SK-N-MC (cell line): ENCODE data around the gene EEIG1.

Experiments
- DNase-seq: peaks from one replicate; pipeline ENCODE4 v3.0.0-alpha.2; 2011; ENCODE audit warnings: low read depth, low spot score
- H3K27ac ChIP-seq: fragments of 200-600 bp; sonication (generic); 2 replicates; pipeline ENCODE4 v1.5.1; 2016; ENCODE audit warnings: mixed run types
- H3K36me3 ChIP-seq: fragments of 200-600 bp; sonication (generic); 2 replicates; pipeline ENCODE4 v1.6.1; 2017; ENCODE audit warnings: antibody characterized with exemption, low read length, mixed read lengths; ENCODE audit not compliant: insufficient read depth
- H3K4me3 ChIP-seq: fragments of 200-600 bp; sonication (generic); 2 replicates; pipeline ENCODE4 v1.5.1; 2016
- H3K9ac ChIP-seq: fragments of 200-600 bp; sonication (generic); 2 replicates; pipeline ENCODE4 v1.8.0; 2017; ENCODE audit warnings: mixed run types, mixed read lengths; ENCODE audit not compliant: insufficient read length
- H3K9me3 ChIP-seq: fragments of 200-600 bp; sonication (generic); 2 replicates; pipeline ENCODE4 v1.6.1; 2017; ENCODE audit warnings: low read depth, mild to moderate bottlenecking, antibody characterized with exemption, low read length, moderate library complexity, mixed read lengths
- EZH2 ChIP-seq: fragments of 200-600 bp; sonication (generic); IDR thresholded peaks from one replicate; pipeline ENCODE4 v1.6.1; 2017; ENCODE audit warnings: antibody characterized with exemption
- FOXP2 ChIP-seq: optimal IDR thresholded peaks from 2 replicates; pipeline ENCODE3; 2011; ENCODE audit warnings: mild to moderate bottlenecking, moderate library complexity; ENCODE audit not compliant: insufficient read depth; ENCODE audit errors: extremely low read length, control extremely low read depth
- POLR2AphosphoS5 ChIP-seq: IDR thresholded peaks from 2 replicates; pipeline ENCODE4 v1.6.1; 2012; ENCODE audit warnings: mild to moderate bottlenecking, low read depth, low read length, borderline replicate concordance

Gene EEIG1

DNA sequence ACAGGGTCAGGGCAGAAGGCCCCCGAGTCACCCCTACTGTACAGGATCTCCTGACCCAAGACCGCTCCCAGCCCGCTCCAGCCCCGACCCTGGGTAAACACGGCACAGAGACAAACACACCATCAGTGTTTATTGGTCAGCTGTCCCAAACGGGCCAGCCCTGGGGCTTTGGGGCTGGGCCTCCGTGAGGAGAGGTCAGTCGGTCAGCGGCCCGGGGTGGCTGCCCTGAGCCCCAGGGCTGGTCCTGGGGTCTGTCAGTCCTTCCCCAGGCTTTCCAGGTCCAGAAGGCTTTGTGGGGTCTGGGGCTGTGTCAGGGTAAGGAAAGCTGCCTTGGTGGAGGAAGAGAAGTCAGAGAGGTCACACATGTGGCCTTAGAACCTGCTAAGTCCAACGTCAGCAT, 45.8 kb downstream of the EEIG1 start:
- no peak overlapping the region for H3K27ac ChIP-seq

GRCh38 chr9:127934248-127934647, 46.5 kb downstream of the EEIG1 start:
- Histone ChIP-seq H3K36me3 (no peaks in the 10 kb centered on the region; the same call in 1 of the 2 replicates), H3K4me3 (no peak overlapping the region), H3K9me3 (no peaks in the 10 kb centered on the region), H3K27ac (no peak overlapping the region), H3K9ac (no peak overlapping the region)
- DNase-seq = no peak
- TF ChIP-seq FOXP2 = no peak
- no peak for TF ChIP-seq POLR2AphosphoS5
- TF ChIP-seq EZH2 = no peak

More for the DNA sequence above, 45.8 kb downstream of the EEIG1 start:
- no peak overlapping the region for H3K9ac ChIP-seq
- TF ChIP-seq POLR2AphosphoS5 (no peak), EZH2 (no peak), FOXP2 (no peak)
- DNase-seq = no peak
- H3K9me3 ChIP-seq = no peaks in the 10 kb centered on the region
- no peaks in the 10 kb centered on the region; the same call in 1 of the 2 replicates for H3K36me3 ChIP-seq
- H3K4me3 ChIP-seq = no peak overlapping the region

GRCh38 chr9:127931092-127931881, 49.5 kb downstream of the EEIG1 start:
- Histone ChIP-seq H3K4me3 (peak overlapping the region; percentile 85), H3K9ac (peak overlapping the region; percentile 37), H3K36me3 (no peaks in the 10 kb centered on the region; the same call in 1 of the 2 replicates), H3K27ac (no peak overlapping the region), H3K9me3 (no peaks in the 10 kb centered on the region)
- no peak for DNase-seq
- TF ChIP-seq EZH2 (no peak), POLR2AphosphoS5 (no peak)
